ENCODE results near the gene PPARG. TPM values are rescaled to one million over a fixed set of nuclear protein-coding genes. Genes with fewer than 3 reads are reported as not detected.

The PPARG gene
- total RNA-seq, 4 donors from 2014 or later: 16.9 to 146 (median 117) TPM

- no peak for DNase-seq
- no peaks in the 10 kb centered on the region for H3K36me3 ChIP-seq
- H3K27ac ChIP-seq: peak overlapping the region; percentile 80 to 91 (median 87)
- in situ Hi-C loops (cut with MboI; ENCODE audit: low pct_ligation_motif_present in 1 of 4, low pct_unique_long_range_greater_than_20kb in 1 of 4, low sequenced_read_pairs in 3 of 4) (loop anchor here in 2 of 4 donors (5.0 to 25.0 kb wide), 2 partner anchors 346 kb away; no protein-coding TSS in a partner anchor), intact Hi-C loops (cut with DNase I; ENCODE audit: low total_unique reads) (no loop called here)
- H3K9me3 ChIP-seq: no peaks in the 10 kb centered on the region
- peak overlapping the region in 2 of 4 donors; percentile 65 to 75 for H3K4me3 ChIP-seq
- H3K4me1 ChIP-seq: peaks cover 9 to 53% (median 31%) of the 10 kb centered on the region in 4 donors
- WGBS, 2 donors (ENCODE audit: low coverage in 1 of 2): 31% methylated on average over 1 of the region's 1 CpG; no CpG with 5 or more reads in 1 of the 2 donors
- no peaks in the 10 kb centered on the region for H3K27me3 ChIP-seq
- TF ChIP-seq POLR2A (IDR thresholded peaks at IDR 0.05) (no peak), EP300 (IDR thresholded peaks at IDR 0.05; ENCODE audit: low read depth) (no peak), POLR2AphosphoS5 (IDR thresholded peaks at IDR 0.05) (no peak)
- TF ChIP-seq, protein P1, sequence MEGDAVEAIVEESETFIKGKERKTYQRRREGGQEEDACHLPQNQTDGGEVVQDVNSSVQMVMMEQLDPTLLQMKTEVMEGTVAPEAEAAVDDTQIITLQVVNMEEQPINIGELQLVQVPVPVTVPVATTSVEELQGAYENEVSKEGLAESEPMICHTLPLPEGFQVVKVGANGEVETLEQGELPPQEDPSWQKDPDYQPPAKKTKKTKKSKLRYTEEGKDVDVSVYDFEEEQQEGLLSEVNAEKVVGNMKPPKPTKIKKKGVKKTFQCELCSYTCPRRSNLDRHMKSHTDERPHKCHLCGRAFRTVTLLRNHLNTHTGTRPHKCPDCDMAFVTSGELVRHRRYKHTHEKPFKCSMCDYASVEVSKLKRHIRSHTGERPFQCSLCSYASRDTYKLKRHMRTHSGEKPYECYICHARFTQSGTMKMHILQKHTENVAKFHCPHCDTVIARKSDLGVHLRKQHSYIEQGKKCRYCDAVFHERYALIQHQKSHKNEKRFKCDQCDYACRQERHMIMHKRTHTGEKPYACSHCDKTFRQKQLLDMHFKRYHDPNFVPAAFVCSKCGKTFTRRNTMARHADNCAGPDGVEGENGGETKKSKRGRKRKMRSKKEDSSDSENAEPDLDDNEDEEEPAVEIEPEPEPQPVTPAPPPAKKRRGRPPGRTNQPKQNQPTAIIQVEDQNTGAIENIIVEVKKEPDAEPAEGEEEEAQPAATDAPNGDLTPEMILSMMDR (IDR thresholded peaks at IDR 0.05): no peak
Observed at GRCh38 chr3:12483410-12483809, 194.5 kb downstream of the PPARG start.

GRCh38 chr3:12483872-12484197 lies 195.0 kb downstream of the PPARG start:
- peaks cover 9 to 53% (median 31%) of the 10 kb centered on the region in 4 donors for H3K4me1 ChIP-seq
- 6% methylated on average over 10 of the region's 10 CpGs; no CpG with 5 or more reads in 1 of the 2 donors for WGBS, 2 donors (ENCODE audit: low coverage in 1 of 2)
- no peaks in the 10 kb centered on the region for H3K9me3 ChIP-seq
- H3K36me3 ChIP-seq: no peaks in the 10 kb centered on the region
- no peak for TF ChIP-seq POLR2A (IDR thresholded peaks at IDR 0.05)
- TF ChIP-seq, protein P1 (IDR thresholded peaks at IDR 0.05): no peak
- in situ Hi-C loops (cut with MboI; ENCODE audit: low pct_ligation_motif_present in 1 of 4, low pct_unique_long_range_greater_than_20kb in 1 of 4, low sequenced_read_pairs in 3 of 4) (loop anchor here in 2 of 4 donors (5.0 to 25.0 kb wide), 2 partner anchors 347 kb away; no protein-coding TSS in a partner anchor), intact Hi-C loops (cut with DNase I; ENCODE audit: low total_unique reads) (no loop called here)
- no peaks in the 10 kb centered on the region for H3K27me3 ChIP-seq
- peak overlapping the region; percentile 80 to 91 (median 87) for H3K27ac ChIP-seq
- H3K4me3 ChIP-seq: peak overlapping the region; percentile 8 to 75 (median 62)
- DNase-seq: no peak

Small RNA genes within 50 kb of the gene (small RNA-seq; reads per million reads assigned to genes)
- 0 to 0.24 (median 0.07) reads per million in 4 donors for gene AC091492.1

Other genes with a start within 250 kb of the PPARG start
- 1 to 10 TPM; 1.1 to 7.9 (median 5.1) TPM for gene TIMP4, start 130.2 kb upstream of the PPARG start, total RNA-seq
- 10 to 100 TPM; 20.9 to 47.6 (median 30.1) TPM for gene TSEN2, start 195.4 kb downstream of the PPARG start, total RNA-seq